IMR-90 (cell line): Measurements from ENCODE around the gene KRT80. TPM values are rescaled to one million over a fixed set of nuclear protein-coding genes. Genes with fewer than 3 reads are reported as not detected.

Experiments
- ATAC-seq: fragments of 200-7000 bp; cut with Tn5 transposase; 2 replicates; pipeline ENCODE4 v1.9.1; 2020; ENCODE audit warnings: low read depth, mild to moderate bottlenecking, moderate library complexity
- BruUV-seq: library from RNA; stranded (reverse); fragments of 400-500 nt; replicated peaks from 2 replicates; lab custom pipeline; 2021; lab: Mats Ljungman, UMichigan
- CTCF ChIA-PET: fragments of 300-600 bp; formaldehyde crosslinking; extraction: SDS; loops from one replicate; lab custom pipeline; 2021; ENCODE audit warnings: antibody characterized with exemption; lab: Yijun Ruan, JAX
- POLR2A ChIA-PET: fragments of 300-600 bp; sonication (Branson Sonifier 250); formaldehyde crosslinking; loops from one replicate; lab custom pipeline; 2022; ENCODE audit warnings: antibody characterized with exemption; ENCODE audit not compliant: unreplicated experiment; lab: Charles Lee
- DNase-seq: peaks from one replicate; pipeline ENCODE4 v3.0.0; 2013
- H2AFZ ChIP-seq: replicated peaks from 2 replicates; pipeline ENCODE3; 2013; ENCODE audit warnings: low read length, mild to moderate bottlenecking; ENCODE audit not compliant: poor library complexity
- H2AK5ac ChIP-seq: 2 replicates; pipeline ENCODE4 v1.6.1; 2013; ENCODE audit warnings: low read depth, low read length, inconsistent platforms
- H2AK9ac ChIP-seq: replicated peaks from 2 replicates; pipeline ENCODE3; 2013; ENCODE audit warnings: mild to moderate bottlenecking, low read depth, low read length, moderate library complexity; ENCODE audit not compliant: poor library complexity
- H2BK120ac ChIP-seq: 2 replicates; pipeline ENCODE4 v1.6.1; 2013; ENCODE audit warnings: low read depth, low read length, inconsistent platforms
- H2BK15ac ChIP-seq: 3 replicates; pipeline ENCODE4 v1.6.1; 2013; ENCODE audit warnings: low read depth, low read length, inconsistent platforms
- H2BK20ac ChIP-seq: 2 replicates; pipeline ENCODE4 v1.6.1; 2013; ENCODE audit warnings: low read depth, mild to moderate bottlenecking, inconsistent platforms, low read length, moderate library complexity
- H2BK5ac ChIP-seq: 2 replicates; pipeline ENCODE4 v1.6.1; 2013; ENCODE audit warnings: mild to moderate bottlenecking, low read depth, low read length, inconsistent platforms; ENCODE audit not compliant: poor library complexity, severe bottlenecking
- H3K14ac ChIP-seq: replicated peaks from 2 replicates; pipeline ENCODE4 v1.6.1; 2013; ENCODE audit warnings: low read depth, low read length, inconsistent platforms
- H3K18ac ChIP-seq: 2 replicates; pipeline ENCODE4 v1.6.1; 2013; ENCODE audit warnings: low read depth, low read length, control low read depth
- H3K23ac ChIP-seq: 2 replicates; pipeline ENCODE4 v1.6.1; 2013; ENCODE audit warnings: low read depth, low read length, inconsistent platforms
- H3K27ac ChIP-seq: 2 replicates; pipeline ENCODE4 v1.5.1; 2013; ENCODE audit warnings: mild to moderate bottlenecking, control low read depth, low read length; ENCODE audit not compliant: insufficient read depth
- H3K27me3 ChIP-seq: 2 replicates; pipeline ENCODE4 v1.6.1; 2013; ENCODE audit warnings: low read length; ENCODE audit not compliant: control insufficient read depth, insufficient read depth
- H3K36me3 ChIP-seq: 2 replicates; pipeline ENCODE4 v1.6.1; 2013; ENCODE audit warnings: low read length, mixed read lengths; ENCODE audit not compliant: control insufficient read depth, insufficient read depth
- H3K4ac ChIP-seq: 2 replicates; pipeline ENCODE4 v1.6.1; 2013; ENCODE audit warnings: low read depth, low read length, inconsistent platforms
- H3K4me1 ChIP-seq: 2 replicates; pipeline ENCODE4 v1.6.1; 2013; ENCODE audit warnings: low read length, mixed read lengths; ENCODE audit not compliant: control insufficient read depth, insufficient read depth
- H3K4me2 ChIP-seq: 2 replicates; pipeline ENCODE4 v1.6.1; 2013; ENCODE audit warnings: low read depth, mild to moderate bottlenecking, control low read depth, low read length, moderate library complexity
- H3K4me3 ChIP-seq: 2 replicates; pipeline ENCODE4 v1.5.1; 2013; ENCODE audit warnings: low read depth, mild to moderate bottlenecking, control low read depth, low read length, moderate library complexity; ENCODE audit not compliant: insufficient read depth
- H3K56ac ChIP-seq: 2 replicates; pipeline ENCODE4 v1.6.1; 2013; ENCODE audit warnings: low read length, inconsistent platforms; ENCODE audit not compliant: insufficient read depth; ENCODE audit errors: extremely low read depth
- H3K79me1 ChIP-seq, 2 experiments: 2 replicates each; pipeline ENCODE4 v1.6.1; 2013; ENCODE audit warnings: low read length in 2 of 2, inconsistent platforms in 1 of 2, low read depth in 1 of 2
- H3K9ac ChIP-seq: 2 replicates; pipeline ENCODE4 v1.6.1; 2013; ENCODE audit warnings: low read depth, low read length, control low read depth
- H3K9me1 ChIP-seq: 2 replicates; pipeline ENCODE4 v1.6.1; 2013; ENCODE audit warnings: low read length, inconsistent platforms; ENCODE audit not compliant: insufficient read depth
- H3K9me3 ChIP-seq: 2 replicates; pipeline ENCODE4 v1.6.1; 2013; ENCODE audit warnings: low read length; ENCODE audit not compliant: control insufficient read depth, insufficient read depth
- H4K20me1 ChIP-seq: 2 replicates; pipeline ENCODE4 v1.6.1; 2013; ENCODE audit warnings: low read length, inconsistent platforms; ENCODE audit not compliant: insufficient read depth
- H4K5ac ChIP-seq: 2 replicates; pipeline ENCODE4 v1.6.1; 2013; ENCODE audit warnings: mild to moderate bottlenecking, low read depth, low read length, control low read depth
- H4K8ac ChIP-seq, 2 experiments: 2 replicates each; pipeline ENCODE4 v1.6.1; 2013; ENCODE audit warnings: low read depth in 2 of 2, low read length in 2 of 2, control low read depth in 1 of 2, inconsistent platforms in 1 of 2
- H4K91ac ChIP-seq: 2 replicates; pipeline ENCODE4 v1.6.1; 2013; ENCODE audit warnings: low read depth, low read length, inconsistent platforms; ENCODE audit not compliant: insufficient read depth
- CEBPB ChIP-seq: IDR thresholded peaks from 2 replicates; pipeline ENCODE4 v1.6.1; 2012; ENCODE audit warnings: low read depth, low read length, improper control_type of control experiment
- CHD1 ChIP-seq: IDR thresholded peaks from 2 replicates; pipeline ENCODE4 v1.6.1; 2012; ENCODE audit warnings: low read depth, low read length, improper control_type of control experiment
- ELK1 ChIP-seq: fragments of 150-350 bp; IDR thresholded peaks from 2 replicates; pipeline ENCODE4 v1.6.1; 2016; ENCODE audit warnings: low read depth, mild to moderate bottlenecking, low read length, moderate library complexity, borderline replicate concordance
- FOS ChIP-seq: fragments of 150-350 bp; IDR thresholded peaks from 2 replicates; pipeline ENCODE4 v1.6.1; 2016; ENCODE audit warnings: low read depth, low read length
- MAFK ChIP-seq: IDR thresholded peaks from 2 replicates; pipeline ENCODE4 v1.6.1; 2012; ENCODE audit warnings: low read depth, low read length, improper control_type of control experiment
- MXI1 ChIP-seq: IDR thresholded peaks from 2 replicates; pipeline ENCODE4 v1.6.1; 2012; ENCODE audit warnings: low read depth, mild to moderate bottlenecking, low read length, moderate library complexity, borderline replicate concordance
- NFE2L2 ChIP-seq: fragments of 150-350 bp; IDR thresholded peaks from 2 replicates; pipeline ENCODE4 v1.6.1; 2016; ENCODE audit warnings: low read depth, mild to moderate bottlenecking, low read length
- POLR2A ChIP-seq: IDR thresholded peaks from 2 replicates; pipeline ENCODE4 v1.6.1; 2012; ENCODE audit warnings: mild to moderate bottlenecking, low read depth, low read length
- RFX5 ChIP-seq: IDR thresholded peaks from 2 replicates; pipeline ENCODE4 v1.8.0; 2012; ENCODE audit warnings: low read depth, mild to moderate bottlenecking, low read length, moderate library complexity
- SMC3 ChIP-seq: fragments of 150-350 bp; IDR thresholded peaks from 2 replicates; pipeline ENCODE4 v1.6.1; 2016; ENCODE audit warnings: low read depth, mild to moderate bottlenecking, antibody characterized with exemption, low read length, moderate library complexity
- USF2 ChIP-seq: fragments of 150-350 bp; IDR thresholded peaks from 2 replicates; pipeline ENCODE4 v1.6.1; 2017; ENCODE audit warnings: mild to moderate bottlenecking, antibody characterized with exemption, low read length, low read depth
- WGBS, 2 experiments: methylation state at CpG; one replicate each; pipeline versions ENCODE4 v1.1.5 to v1.1.7; 2013; ENCODE audit warnings: missing lambda C conversion rate in 2 of 2; ENCODE audit not compliant: insufficient read length in 1 of 2; ENCODE audit errors: extremely low coverage in 2 of 2; 5-methylcytosine and 5-hydroxymethylcytosine counted together
- dilution Hi-C: fragments of 300-500 bp; cut with HindIII; formaldehyde crosslinking; loops from one replicate; pipeline ENCODE4 v1.14.3; 2018; ENCODE audit warnings: low sequenced_read_pairs; ENCODE audit not compliant: unreplicated experiment
- in situ Hi-C: fragments of 300-500 bp; cut with MboI; formaldehyde crosslinking; loops from 3 replicates; pipeline ENCODE4 v1.14.3; 2019; ENCODE audit warnings: low sequenced_read_pairs, inconsistent platforms, mixed read lengths
- intact Hi-C: fragments of 100-400 bp; cut with micrococcal nuclease; formaldehyde crosslinking; loops from 2 replicates; pipeline ENCODE4 v1.10.0; 2022
- polyA plus RNA-seq, 3 experiments: library from polyadenylated mRNA; depleted of rRNA; stranded (reverse); fragments of >200 nt; gene quantifications; 2 replicates each; pipeline ENCODE4 v1.2.3, GENCODE V29; 2012; ENCODE audit warnings: low replicate concordance in 1 of 3
- total RNA-seq: library from RNA; depleted of rRNA; stranded (reverse); fragments of >200 nt; gene quantifications from 2 replicates; pipeline ENCODE4 v1.2.3, GENCODE V29; 2012

KRT80 gene
- total and polyA plus RNA-seq, 2 of the 4 experiments (the other 2 are of a cell fraction): 0.54 to 3.4 TPM

DNA sequence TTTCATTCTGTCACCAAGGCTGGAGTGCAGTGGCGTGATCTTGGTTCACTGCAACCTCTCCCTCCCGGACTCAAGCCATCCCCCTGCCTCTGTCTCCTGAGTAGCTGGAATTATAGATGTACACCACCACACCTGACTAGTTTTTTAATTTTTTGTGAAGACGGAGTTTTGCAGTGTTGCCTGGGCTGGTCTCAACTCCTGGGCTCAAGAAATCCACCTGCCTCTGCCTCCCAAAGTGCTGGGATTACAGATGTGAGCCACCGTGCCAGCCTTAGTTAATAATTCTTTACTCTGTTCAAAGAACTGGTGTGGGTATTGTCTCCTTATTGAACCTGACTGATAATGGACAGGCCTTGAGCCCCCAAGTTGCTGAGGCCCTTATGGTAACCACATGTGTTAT, 30.9 kb upstream of the KRT80 start:
- peak overlapping the region; percentile 62; the same call in 1 of the 2 replicates for H3K4ac ChIP-seq
- WGBS, 2 experiments: no CpG with 5 or more reads among the region's 4 CpGs
- intact Hi-C loops: no loop called here
- ChIA-PET CTCF (interaction anchor here (1.3 to 4.0 kb wide), 3 partner anchors 56 to 115 kb away, joined by 3 to 14 read pairs (median 5); no protein-coding TSS in a partner anchor), POLR2A (no interaction called here)
- no peak overlapping the region for H4K5ac ChIP-seq
- H2BK120ac ChIP-seq: peak overlapping the region; percentile 67
- 0 out of 3 replicates have a peak overlapping the region, but pooled peaks have one; percentile 14 for H2BK15ac ChIP-seq
- ATAC-seq (no peak), DNase-seq (no peak)
- no peak overlapping the region for H3K18ac ChIP-seq
- H3K9me1 ChIP-seq: peaks cover 15% of the 10 kb centered on the region
- in situ Hi-C loops: no loop called here
- H3K4me3 ChIP-seq: no peak overlapping the region
- H2AFZ ChIP-seq: no peak overlapping the region
- BruUV-seq: no TSS peak
- H4K91ac ChIP-seq: no peak overlapping the region; the same call in 1 of the 2 replicates
- no peaks in the 10 kb centered on the region for H3K27me3 ChIP-seq
- no peak overlapping the region for H3K56ac ChIP-seq
- peak overlapping the region in 1 of 2 experiments; percentile 40; a peak in 1 of 4 replicates for H4K8ac ChIP-seq
- H3K9ac ChIP-seq: no peak overlapping the region
- dilution Hi-C loops: no loop called here
- H3K4me1 ChIP-seq: peaks cover 7% of the 10 kb centered on the region; the same call in 1 of the 2 replicates
- TF ChIP-seq MXI1: no peak
- no peak for TF ChIP-seq MAFK
- no peak for TF ChIP-seq FOS
- TF ChIP-seq POLR2A: no peak
- no peak for TF ChIP-seq CEBPB
- no peak for TF ChIP-seq CHD1
- TF ChIP-seq NFE2L2: no peak
- no peak for TF ChIP-seq USF2
- TF ChIP-seq RFX5: no peak
- no peak for TF ChIP-seq ELK1
- TF ChIP-seq SMC3: no peak
- H3K9me3 ChIP-seq: peaks cover 2% of the 10 kb centered on the region
- peak overlapping the region; percentile 84 for H2BK20ac ChIP-seq
- no peaks in the 10 kb centered on the region for H3K36me3 ChIP-seq
- no peaks in the 10 kb centered on the region for H4K20me1 ChIP-seq
- H3K4me2 ChIP-seq: no peak overlapping the region
- no peak overlapping the region for H2BK5ac ChIP-seq
- H3K23ac ChIP-seq: no peak overlapping the region; the same call in 1 of the 2 replicates
- no peaks in the 10 kb centered on the region for H3K79me1 ChIP-seq
- H2AK9ac ChIP-seq: no peak overlapping the region
- peak overlapping the region; percentile 44 for H2AK5ac ChIP-seq
- H3K14ac ChIP-seq: peak overlapping the region; percentile 69; the same call in 1 of the 2 replicates
- no peak overlapping the region for H3K27ac ChIP-seq
